Neural progenitor cell (in vitro differentiated cells): ENCODE measurements around the gene DEDD2.

Experiments
- EZH2phosphoT487 ChIP-seq: fragments of 200-600 bp; sonication (generic); IDR thresholded peaks from 2 replicates; pipeline ENCODE4 v1.6.1; 2017; ENCODE audit warnings: antibody characterized with exemption
- TF ChIP-seq, protein P1 (sequence below): fragments of 200-600 bp; sonication (generic); IDR thresholded peaks from 2 replicates; pipeline ENCODE4 v1.5.1; 2017; ENCODE audit warnings: antibody characterized with exemption, mild to moderate bottlenecking

DNA sequence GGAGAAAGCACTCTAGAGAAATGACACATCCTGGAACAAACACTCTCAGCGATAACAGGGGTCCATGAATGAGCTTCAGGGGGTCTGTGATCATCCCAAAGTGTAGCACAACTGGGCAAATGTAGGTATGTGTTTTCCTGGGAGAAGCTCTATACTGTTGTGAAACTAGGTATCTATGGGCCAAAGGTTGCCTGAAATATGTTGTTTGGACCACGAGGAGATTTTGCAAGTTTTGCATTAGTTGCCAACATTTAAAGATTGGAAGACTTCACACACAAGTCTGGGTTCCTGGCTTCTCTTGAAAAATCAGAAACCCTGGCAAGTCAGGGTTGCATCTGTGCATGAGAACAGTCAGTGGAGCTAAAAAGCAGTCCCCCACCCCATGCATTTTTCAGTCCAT is 58.6 kb downstream of the DEDD2 start:
- TF ChIP-seq, protein P1, sequence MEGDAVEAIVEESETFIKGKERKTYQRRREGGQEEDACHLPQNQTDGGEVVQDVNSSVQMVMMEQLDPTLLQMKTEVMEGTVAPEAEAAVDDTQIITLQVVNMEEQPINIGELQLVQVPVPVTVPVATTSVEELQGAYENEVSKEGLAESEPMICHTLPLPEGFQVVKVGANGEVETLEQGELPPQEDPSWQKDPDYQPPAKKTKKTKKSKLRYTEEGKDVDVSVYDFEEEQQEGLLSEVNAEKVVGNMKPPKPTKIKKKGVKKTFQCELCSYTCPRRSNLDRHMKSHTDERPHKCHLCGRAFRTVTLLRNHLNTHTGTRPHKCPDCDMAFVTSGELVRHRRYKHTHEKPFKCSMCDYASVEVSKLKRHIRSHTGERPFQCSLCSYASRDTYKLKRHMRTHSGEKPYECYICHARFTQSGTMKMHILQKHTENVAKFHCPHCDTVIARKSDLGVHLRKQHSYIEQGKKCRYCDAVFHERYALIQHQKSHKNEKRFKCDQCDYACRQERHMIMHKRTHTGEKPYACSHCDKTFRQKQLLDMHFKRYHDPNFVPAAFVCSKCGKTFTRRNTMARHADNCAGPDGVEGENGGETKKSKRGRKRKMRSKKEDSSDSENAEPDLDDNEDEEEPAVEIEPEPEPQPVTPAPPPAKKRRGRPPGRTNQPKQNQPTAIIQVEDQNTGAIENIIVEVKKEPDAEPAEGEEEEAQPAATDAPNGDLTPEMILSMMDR, result no peak
- TF ChIP-seq EZH2phosphoT487, result no peak
